Ammon's horn (tissue), 1 donor: Measurements from ENCODE around the gene ZBTB34.

Source experiments
- DNase-seq: peaks from one replicate; pipeline ENCODE4 v3.0.0-alpha.2; 2016; ENCODE audit warnings: low spot score

The ZBTB34 gene

GRCh38 chr9:126919193-126919592, 58.8 kb downstream of the ZBTB34 start:
- peak; percentile 45 for DNase-seq

- no peak for DNase-seq
Observed at GRCh38 chr9:126925876-126926275, 65.4 kb downstream of the ZBTB34 start.

GRCh38 chr9:126926364-126926763, 65.9 kb downstream of the ZBTB34 start:
- no peak for DNase-seq

- no peak for DNase-seq
Observed at GRCh38 chr9:126927419-126927818, 67.0 kb downstream of the ZBTB34 start.

DNA sequence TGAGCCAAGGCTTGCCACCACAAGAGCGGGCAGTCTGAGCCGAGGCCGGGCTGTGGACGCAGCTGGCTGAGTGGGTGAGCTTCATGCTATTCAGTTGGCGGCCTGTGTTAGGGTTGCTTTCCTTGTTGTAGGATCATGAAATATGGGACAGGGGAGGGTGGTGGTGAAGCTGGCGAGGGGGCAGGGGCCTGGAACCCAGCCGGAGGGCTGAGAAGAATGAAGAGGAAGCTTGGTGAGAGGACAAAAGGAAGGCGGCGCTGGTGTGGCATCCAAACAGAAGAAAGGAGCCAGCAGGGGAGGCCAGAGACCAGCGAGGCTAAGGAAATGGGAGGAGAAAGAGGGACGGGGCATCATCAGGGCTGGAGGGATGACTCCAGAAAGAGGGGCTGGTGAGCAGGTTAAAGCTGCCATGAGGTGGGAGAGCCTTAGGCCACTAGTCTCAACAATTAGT, 72.5 kb downstream of the ZBTB34 start:
- DNase-seq = no peak

- DNase-seq = no peak
Observed at GRCh38 chr9:126933334-126933980, 73.0 kb downstream of the ZBTB34 start.

- DNase-seq = no peak
Observed at GRCh38 chr9:126934441-126934840, 74.0 kb downstream of the ZBTB34 start.
